ENCODE measurements around the gene MTCH2.

GRCh38 chr11:47587039-47587716, 55.2 kb downstream of the MTCH2 start:
- TF ChIP-seq POLR2A (IDR thresholded peaks at IDR 0.05) (no peak), CTCF (IDR thresholded peaks at IDR 0.05) (no peak)
